Measurements from ENCODE around the gene EML4. TPM values are rescaled to one million over a fixed set of nuclear protein-coding genes. Genes with fewer than 3 reads are reported as not detected.

EML4 gene
- total RNA-seq, 1 donor from 2014 or later: 95.8 TPM

DNA sequence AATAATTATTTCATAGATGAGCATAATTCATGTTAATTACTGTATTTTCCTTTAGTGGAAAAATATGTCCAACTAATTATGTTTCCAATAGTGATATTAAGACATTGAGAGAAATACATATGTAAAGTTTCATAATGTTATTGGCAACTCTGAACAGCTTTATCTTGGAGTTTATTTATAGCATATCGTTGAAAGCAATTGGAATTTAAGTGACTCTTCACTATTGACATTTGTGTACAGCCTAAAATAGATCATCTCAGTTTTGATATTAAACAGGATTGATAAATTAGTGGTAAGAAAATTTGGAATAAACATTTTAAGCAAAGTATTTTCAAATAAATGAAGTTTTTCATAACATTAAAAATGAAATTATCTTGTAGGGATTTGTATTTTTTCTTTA, 79.7 kb downstream of the EML4 start:
- H3K27me3 Mint-ChIP-seq: no peaks in the 10 kb centered on the region
- ATAC-seq (ENCODE audit: low read depth): no peak
- CTCF ChIA-PET: interaction anchor here (1.6 kb wide), 1 partner anchor 10 kb away, joined by 5 read pairs; no protein-coding TSS in a partner anchor
- H3K4me3 Mint-ChIP-seq: no peak overlapping the region
- intact Hi-C loops (cut with micrococcal nuclease): no loop called here
- no peaks in the 10 kb centered on the region for H3K9me3 Mint-ChIP-seq
- peaks cover 39% of the 10 kb centered on the region for H3K4me1 Mint-ChIP-seq
- DNase-seq: no peak
- no peak overlapping the region for H3K27ac Mint-ChIP-seq
- POLR2A ChIA-PET: no interaction called here
- H3K36me3 Mint-ChIP-seq (ENCODE audit: low read depth): peaks cover 56% of the 10 kb centered on the region
- TF ChIP-seq, protein P1, sequence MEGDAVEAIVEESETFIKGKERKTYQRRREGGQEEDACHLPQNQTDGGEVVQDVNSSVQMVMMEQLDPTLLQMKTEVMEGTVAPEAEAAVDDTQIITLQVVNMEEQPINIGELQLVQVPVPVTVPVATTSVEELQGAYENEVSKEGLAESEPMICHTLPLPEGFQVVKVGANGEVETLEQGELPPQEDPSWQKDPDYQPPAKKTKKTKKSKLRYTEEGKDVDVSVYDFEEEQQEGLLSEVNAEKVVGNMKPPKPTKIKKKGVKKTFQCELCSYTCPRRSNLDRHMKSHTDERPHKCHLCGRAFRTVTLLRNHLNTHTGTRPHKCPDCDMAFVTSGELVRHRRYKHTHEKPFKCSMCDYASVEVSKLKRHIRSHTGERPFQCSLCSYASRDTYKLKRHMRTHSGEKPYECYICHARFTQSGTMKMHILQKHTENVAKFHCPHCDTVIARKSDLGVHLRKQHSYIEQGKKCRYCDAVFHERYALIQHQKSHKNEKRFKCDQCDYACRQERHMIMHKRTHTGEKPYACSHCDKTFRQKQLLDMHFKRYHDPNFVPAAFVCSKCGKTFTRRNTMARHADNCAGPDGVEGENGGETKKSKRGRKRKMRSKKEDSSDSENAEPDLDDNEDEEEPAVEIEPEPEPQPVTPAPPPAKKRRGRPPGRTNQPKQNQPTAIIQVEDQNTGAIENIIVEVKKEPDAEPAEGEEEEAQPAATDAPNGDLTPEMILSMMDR (IDR thresholded peaks at IDR 0.05): no peak

GRCh38 chr2:42249284-42249683, 80.1 kb downstream of the EML4 start:
- ATAC-seq (ENCODE audit: low read depth) (no peak), DNase-seq (no peak)
- H3K27ac Mint-ChIP-seq: peak overlapping the region; percentile 26
- H3K27me3 Mint-ChIP-seq: no peaks in the 10 kb centered on the region
- H3K36me3 Mint-ChIP-seq (ENCODE audit: low read depth): peaks cover 60% of the 10 kb centered on the region
- ChIA-PET POLR2A (no interaction called here), CTCF (interaction anchor here (1.1 kb wide), 1 partner anchor 153 kb away, joined by 3 read pairs; no protein-coding TSS in a partner anchor)
- intact Hi-C loops (cut with micrococcal nuclease): no loop called here
- H3K9me3 Mint-ChIP-seq: no peaks in the 10 kb centered on the region
- peaks cover 42% of the 10 kb centered on the region for H3K4me1 Mint-ChIP-seq
- no peak overlapping the region for H3K4me3 Mint-ChIP-seq
- TF ChIP-seq, protein P1 (IDR thresholded peaks at IDR 0.05): no peak

DNA sequence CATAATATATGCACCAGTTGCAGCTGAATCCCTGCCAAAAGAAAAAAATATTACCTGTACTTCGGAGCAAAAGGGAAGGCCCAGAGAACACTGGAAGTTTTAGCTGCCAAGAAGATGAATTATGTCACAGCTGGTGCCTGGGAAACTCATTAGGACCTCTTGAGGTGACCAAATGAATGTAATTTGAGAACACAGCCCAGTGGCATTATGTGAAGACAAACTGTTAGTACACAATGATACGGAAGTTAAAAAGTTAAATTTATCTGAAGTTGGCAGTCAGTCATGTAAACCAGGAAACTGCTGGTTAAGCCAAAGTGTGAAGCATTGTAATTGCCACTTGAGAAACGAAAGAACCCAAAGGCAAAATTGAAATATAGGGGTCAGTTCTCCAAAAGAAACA, 80.7 kb downstream of the EML4 start:
- POLR2A ChIA-PET: no interaction called here
- Mint-ChIP-seq H3K27me3 (no peaks in the 10 kb centered on the region), H3K36me3 (ENCODE audit: low read depth) (peaks cover 63% of the 10 kb centered on the region), H3K9me3 (no peaks in the 10 kb centered on the region), H3K4me3 (no peak overlapping the region), H3K27ac (peak overlapping the region; percentile 26), H3K4me1 (peaks cover 43% of the 10 kb centered on the region)
- DNase-seq (no peak), ATAC-seq (ENCODE audit: low read depth) (no peak)
- TF ChIP-seq, protein P1 (IDR thresholded peaks at IDR 0.05): no peak
- intact Hi-C loops (cut with micrococcal nuclease): no loop called here
- CTCF ChIA-PET: interaction anchor here (1.1 kb wide), 1 partner anchor 154 kb away, joined by 3 read pairs; no protein-coding TSS in a partner anchor

DNA sequence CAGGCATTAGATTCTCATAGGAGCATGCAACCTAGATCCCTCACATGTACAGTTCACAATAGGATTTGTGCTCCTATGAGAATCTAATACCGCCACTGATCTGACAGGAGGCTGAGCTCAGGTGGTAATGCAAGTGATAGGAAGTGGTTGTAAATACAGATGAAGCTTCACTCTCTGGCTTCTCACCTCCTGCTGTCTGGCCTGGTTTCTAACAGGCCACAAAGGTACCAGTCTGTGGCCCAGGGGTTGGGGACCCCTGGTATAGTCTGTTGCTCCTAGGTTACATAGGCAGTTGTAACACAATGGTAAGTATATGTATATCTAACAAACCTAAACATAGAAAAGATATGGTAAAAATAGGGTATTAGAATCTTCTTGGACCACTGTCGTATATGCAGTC, 81.8 kb downstream of the EML4 start:
- intact Hi-C loops (cut with micrococcal nuclease): no loop called here
- Mint-ChIP-seq H3K4me1 (peaks cover 48% of the 10 kb centered on the region), H3K9me3 (no peaks in the 10 kb centered on the region), H3K27me3 (no peaks in the 10 kb centered on the region), H3K36me3 (ENCODE audit: low read depth) (peaks cover 59% of the 10 kb centered on the region), H3K4me3 (no peak overlapping the region), H3K27ac (peak overlapping the region; percentile 53)
- ATAC-seq (ENCODE audit: low read depth) (no peak), DNase-seq (no peak)
- CTCF ChIA-PET: no interaction called here
- POLR2A ChIA-PET: no interaction called here
- TF ChIP-seq, protein P1 (IDR thresholded peaks at IDR 0.05): no peak

DNA sequence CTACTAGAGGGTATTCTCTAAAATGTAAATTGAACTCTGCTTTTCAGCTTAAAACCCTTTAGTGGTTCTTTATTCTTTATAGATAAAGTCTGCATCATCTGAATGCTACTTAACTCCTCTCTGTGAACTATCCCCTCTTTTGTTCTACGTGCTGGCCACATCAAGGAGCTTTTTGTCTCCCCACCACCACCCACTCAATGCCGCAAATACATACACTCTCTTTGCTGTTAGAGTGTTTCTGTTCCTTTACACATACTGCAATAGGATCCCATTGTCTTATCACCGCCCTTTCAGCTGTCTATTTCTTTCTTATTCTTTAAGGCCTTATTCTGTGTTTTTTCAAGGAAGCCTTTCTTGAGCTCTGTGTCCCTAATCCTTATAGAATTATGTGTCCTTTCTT, 83.3 kb downstream of the EML4 start:
- no peak overlapping the region for H3K27ac Mint-ChIP-seq
- peaks cover 50% of the 10 kb centered on the region for H3K36me3 Mint-ChIP-seq (ENCODE audit: low read depth)
- no peaks in the 10 kb centered on the region for H3K27me3 Mint-ChIP-seq
- intact Hi-C loops (cut with micrococcal nuclease): loop anchor here (2.0 kb wide), 2 partner anchors 14 kb away; no protein-coding TSS in a partner anchor
- DNase-seq (no peak), ATAC-seq (ENCODE audit: low read depth) (no peak)
- peaks cover 60% of the 10 kb centered on the region for H3K4me1 Mint-ChIP-seq
- no peaks in the 10 kb centered on the region for H3K9me3 Mint-ChIP-seq
- ChIA-PET POLR2A (no interaction called here), CTCF (no interaction called here)
- H3K4me3 Mint-ChIP-seq: no peak overlapping the region
- TF ChIP-seq, protein P1 (IDR thresholded peaks at IDR 0.05): no peak

All from activated B cell treated with CpG ODN at 0.5 μM for 24 hours (primary cell).